Central memory CD8-positive, alpha-beta T cell (primary cell): ENCODE results near the gene EFS.
"Not testable (repeated sequence)": the region's sequence is repeated elsewhere in the genome, so short reads cannot be mapped to it uniquely, and the experiment has no call there.

ENCODE experiments used
- ATAC-seq: fragments of 150-1000 bp; cut with Tn5 transposase; replicated peaks from 2 replicates; pipeline ENCODE4 v1.10.0; 2022; ENCODE audit warnings: mild to moderate bottlenecking, moderate FRiP score, moderate number of reproducible peaks; ENCODE audit not compliant: poor library complexity, severe bottlenecking; ENCODE audit errors: extremely low read depth
- DNase-seq, 2 donors: peaks; one replicate each; pipeline ENCODE4 v3.0.0; 2021; ENCODE audit warnings: low spot score in 2 of 2
- H3K27ac Mint-ChIP-seq: one replicate; pipeline ENCODE4 v1.8.0; 2022; ENCODE audit warnings: low read depth, mild to moderate bottlenecking, moderate library complexity, mixed read lengths
- H3K27me3 Mint-ChIP-seq: one replicate; pipeline ENCODE4 v1.8.0; 2022; ENCODE audit warnings: mixed read lengths
- H3K36me3 Mint-ChIP-seq: one replicate; pipeline ENCODE4 v1.8.0; 2022; ENCODE audit warnings: mild to moderate bottlenecking, moderate library complexity, mixed read lengths; ENCODE audit not compliant: insufficient read depth
- H3K4me1 Mint-ChIP-seq: one replicate; pipeline ENCODE4 v1.8.0; 2022; ENCODE audit warnings: mixed read lengths
- H3K4me3 Mint-ChIP-seq: one replicate; pipeline ENCODE4 v1.8.0; 2022; ENCODE audit warnings: mild to moderate bottlenecking, moderate library complexity, mixed read lengths
- H3K9me3 Mint-ChIP-seq: one replicate; pipeline ENCODE4 v1.8.0; 2022; ENCODE audit warnings: mixed read lengths

Gene EFS

DNA sequence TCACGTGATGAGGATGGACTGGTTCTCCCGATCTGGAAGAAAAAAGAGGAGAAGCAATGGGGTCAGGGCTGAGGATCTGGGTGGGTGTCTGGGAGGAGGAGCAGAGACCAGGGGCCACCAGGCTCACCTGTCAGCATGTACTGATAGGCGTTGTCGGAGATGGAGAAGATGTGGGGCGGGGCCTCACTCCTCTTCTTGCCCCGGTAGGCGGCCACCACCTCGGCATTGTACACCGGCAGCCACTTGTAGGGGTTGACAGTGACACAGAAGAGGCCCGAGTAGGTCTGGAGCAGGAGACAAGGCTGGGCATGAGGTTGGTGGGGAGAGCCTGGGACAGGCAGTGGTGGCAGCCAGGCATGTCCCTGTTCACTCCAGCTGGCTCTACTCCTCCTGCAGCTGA lies 40.1 kb upstream of the EFS start:
- H3K9me3 Mint-ChIP-seq: no peaks in the 10 kb centered on the region
- H3K4me1 Mint-ChIP-seq: no peaks in the 10 kb centered on the region
- peaks cover 72% of the 10 kb centered on the region for H3K27me3 Mint-ChIP-seq
- peaks cover 2% of the 10 kb centered on the region for H3K36me3 Mint-ChIP-seq
- no peak overlapping the region for H3K4me3 Mint-ChIP-seq
- no peak for DNase-seq
- H3K27ac Mint-ChIP-seq: no peak overlapping the region
- ATAC-seq: no peak

DNA sequence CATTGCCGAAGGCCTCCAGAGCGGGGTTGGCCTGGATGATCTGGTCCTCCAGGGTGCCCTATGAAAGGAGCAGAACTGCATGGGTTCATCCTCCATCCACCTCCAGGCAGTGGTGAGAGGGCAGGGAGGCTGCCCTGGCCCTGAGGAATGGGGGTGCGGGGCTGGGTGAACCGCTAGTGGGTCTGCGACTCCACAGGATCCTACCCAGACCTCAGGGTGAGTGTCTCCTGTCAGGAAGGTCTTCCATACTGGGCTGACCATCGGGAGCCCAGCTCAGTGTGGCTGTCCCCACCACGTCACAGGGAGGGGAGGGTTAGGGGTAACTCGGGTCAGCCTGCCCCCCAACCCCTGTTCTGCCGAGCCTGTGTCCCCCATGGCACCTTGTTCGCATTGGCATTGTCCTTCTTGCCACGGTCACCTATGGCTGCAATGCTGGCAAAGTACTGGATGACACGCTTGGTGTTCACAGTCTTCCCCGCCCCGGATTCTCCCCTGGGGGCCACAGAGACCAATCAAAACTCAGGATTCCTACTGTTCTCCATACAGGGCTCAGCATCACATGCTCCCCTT lies 39.4 kb upstream of the EFS start:
- DNase-seq (no peak), ATAC-seq (no peak)
- Mint-ChIP-seq H3K4me1 (no peaks in the 10 kb centered on the region), H3K36me3 (peaks cover 2% of the 10 kb centered on the region), H3K4me3 (no peak overlapping the region), H3K27ac (no peak overlapping the region), H3K27me3 (peaks cover 67% of the 10 kb centered on the region), H3K9me3 (no peaks in the 10 kb centered on the region)

GRCh38 chr14:23403908-23404307 lies 38.9 kb upstream of the EFS start:
- ATAC-seq (no peak), DNase-seq (no peak)
- no peaks in the 10 kb centered on the region for H3K4me1 Mint-ChIP-seq

DNA sequence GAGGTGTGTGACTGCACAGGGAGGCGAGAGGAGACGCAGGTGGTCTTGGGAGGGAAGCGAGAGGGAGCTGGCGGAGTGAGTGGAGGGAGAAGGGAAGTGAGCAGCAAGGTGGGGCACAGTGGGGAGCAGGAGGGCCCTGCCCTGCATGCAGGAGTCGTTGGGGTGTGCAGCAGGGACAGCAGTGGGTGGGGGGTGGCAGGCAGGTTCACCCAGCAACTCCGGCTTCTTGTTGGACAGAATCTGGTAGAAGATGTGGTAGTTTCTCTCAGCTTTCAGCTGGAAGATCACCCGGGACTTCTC lies 38.1 kb upstream of the EFS start:
- ATAC-seq: no peak
- DNase-seq: no peak
- H3K36me3 Mint-ChIP-seq: peaks cover 2% of the 10 kb centered on the region
- no peaks in the 10 kb centered on the region for H3K4me1 Mint-ChIP-seq
- no peaks in the 10 kb centered on the region for H3K9me3 Mint-ChIP-seq
- H3K27ac Mint-ChIP-seq: no peak overlapping the region
- H3K27me3 Mint-ChIP-seq: peaks cover 59% of the 10 kb centered on the region
- H3K4me3 Mint-ChIP-seq: no peak overlapping the region

More at GRCh38 chr14:23403908-23404307, 38.9 kb upstream of the EFS start:
- no peaks in the 10 kb centered on the region for H3K9me3 Mint-ChIP-seq
- H3K27me3 Mint-ChIP-seq: peaks cover 62% of the 10 kb centered on the region
- H3K36me3 Mint-ChIP-seq: peaks cover 2% of the 10 kb centered on the region
- H3K27ac Mint-ChIP-seq: no peak overlapping the region
- H3K4me3 Mint-ChIP-seq: no peak overlapping the region

DNA sequence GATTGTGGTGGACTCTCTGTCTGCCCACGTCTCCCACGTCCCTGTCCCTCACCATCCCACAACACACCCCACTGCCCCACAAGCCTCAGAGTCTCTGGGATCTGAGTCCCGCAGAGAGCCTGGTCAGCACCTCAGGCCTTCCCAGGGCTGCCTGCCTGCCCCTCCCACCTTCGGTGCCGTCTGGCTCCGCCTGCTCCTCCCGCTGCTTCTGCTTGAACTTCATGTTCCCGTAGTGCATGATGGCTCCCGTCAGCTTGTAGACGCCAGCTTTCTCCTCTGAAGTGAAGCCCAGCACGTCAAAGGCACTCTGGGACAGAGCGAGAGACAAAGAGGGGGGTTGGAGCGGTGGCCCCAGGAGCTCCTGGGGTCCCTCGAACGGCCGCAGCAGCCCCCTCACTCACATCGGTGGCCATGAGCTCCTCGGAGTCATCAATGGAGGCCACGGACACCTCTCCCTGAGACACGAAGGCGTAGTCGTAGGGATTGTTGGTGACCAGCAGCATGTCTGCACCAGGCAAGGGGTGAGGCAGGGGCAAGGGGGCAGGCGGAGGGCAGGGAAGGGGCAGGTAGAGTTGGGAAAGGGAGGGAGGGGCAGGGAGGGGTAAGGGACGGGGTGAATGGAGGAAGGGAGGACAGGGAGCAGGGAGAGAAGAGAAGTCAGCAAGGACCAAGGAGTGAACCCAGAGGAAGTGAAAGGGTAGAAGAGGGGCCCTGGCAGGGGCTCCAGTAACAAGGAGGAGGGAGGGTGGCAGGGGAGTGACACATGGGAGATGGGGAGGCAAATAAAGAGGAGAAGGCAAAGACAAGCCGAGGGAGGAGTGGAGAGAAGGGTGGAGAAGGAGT lies 37.5 kb upstream of the EFS start:
- Mint-ChIP-seq H3K27ac (no peak overlapping the region), H3K27me3 (peaks cover 57% of the 10 kb centered on the region), H3K4me1 (no peaks in the 10 kb centered on the region), H3K9me3 (no peaks in the 10 kb centered on the region), H3K4me3 (no peak overlapping the region), H3K36me3 (peaks cover 2% of the 10 kb centered on the region)
- ATAC-seq (no peak), DNase-seq (no peak)

GRCh38 chr14:23401291-23401690 lies 36.3 kb upstream of the EFS start:
- Mint-ChIP-seq H3K9me3 (no peaks in the 10 kb centered on the region), H3K4me1 (no peaks in the 10 kb centered on the region), H3K27ac (no peak overlapping the region), H3K27me3 (peaks cover 45% of the 10 kb centered on the region), H3K36me3 (peaks cover 2% of the 10 kb centered on the region), H3K4me3 (no peak overlapping the region)
- no peak for ATAC-seq
- no peak for DNase-seq

DNA sequence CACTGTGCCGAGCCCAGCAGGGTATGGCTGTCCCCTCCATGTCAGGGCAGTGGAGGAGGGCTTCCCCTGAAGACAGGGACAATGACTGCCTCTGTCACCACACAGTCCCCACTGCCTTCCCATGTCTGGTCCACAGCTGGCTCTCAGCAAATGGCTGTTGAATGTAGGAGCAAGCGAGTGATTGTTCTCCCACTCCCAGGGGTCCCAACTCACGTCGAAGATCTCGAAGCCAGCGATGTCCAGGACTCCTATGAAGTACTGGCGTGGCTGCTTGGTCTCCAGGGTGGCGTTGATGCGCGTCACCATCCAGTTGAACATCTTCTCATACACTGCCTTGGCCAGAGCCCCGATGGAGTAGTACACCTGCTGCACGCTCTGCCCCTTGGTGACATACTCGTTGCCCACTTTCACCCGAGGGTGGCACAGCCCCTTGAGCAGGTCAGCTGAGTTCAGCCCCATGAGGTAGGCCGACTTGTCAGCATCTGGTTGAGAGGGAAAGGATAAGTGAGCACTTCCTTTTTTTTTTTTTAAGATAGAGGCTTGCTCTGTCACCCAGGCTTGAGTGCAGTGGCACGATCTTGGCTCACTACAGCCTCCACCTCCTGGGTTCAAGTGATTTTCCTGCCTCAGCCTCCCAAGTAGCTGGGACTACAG lies 35.7 kb upstream of the EFS start:
- H3K4me1 Mint-ChIP-seq, ATAC-seq, DNase-seq, H3K36me3 Mint-ChIP-seq, H3K9me3 Mint-ChIP-seq, H3K4me3 Mint-ChIP-seq, H3K27ac Mint-ChIP-seq: not testable (repeated sequence)
- H3K27me3 Mint-ChIP-seq: peaks cover 38% of the 10 kb centered on the region

- Mint-ChIP-seq H3K4me1 (no peaks in the 10 kb centered on the region), H3K36me3 (no peaks in the 10 kb centered on the region), H3K27ac (no peak overlapping the region), H3K4me3 (no peak overlapping the region), H3K27me3 (peaks cover 42% of the 10 kb centered on the region), H3K9me3 (no peaks in the 10 kb centered on the region)
- ATAC-seq (no peak), DNase-seq (no peak)
Measured at GRCh38 chr14:23399591-23399990, 34.6 kb upstream of the EFS start.

- H3K27me3 Mint-ChIP-seq: peaks cover 42% of the 10 kb centered on the region
- no peak overlapping the region for H3K4me3 Mint-ChIP-seq
- DNase-seq (no peak), ATAC-seq (no peak)
- no peaks in the 10 kb centered on the region for H3K9me3 Mint-ChIP-seq
- no peaks in the 10 kb centered on the region for H3K4me1 Mint-ChIP-seq
- H3K36me3 Mint-ChIP-seq: no peaks in the 10 kb centered on the region
- H3K27ac Mint-ChIP-seq: no peak overlapping the region
Measured at GRCh38 chr14:23399136-23399535, 34.2 kb upstream of the EFS start.

DNA sequence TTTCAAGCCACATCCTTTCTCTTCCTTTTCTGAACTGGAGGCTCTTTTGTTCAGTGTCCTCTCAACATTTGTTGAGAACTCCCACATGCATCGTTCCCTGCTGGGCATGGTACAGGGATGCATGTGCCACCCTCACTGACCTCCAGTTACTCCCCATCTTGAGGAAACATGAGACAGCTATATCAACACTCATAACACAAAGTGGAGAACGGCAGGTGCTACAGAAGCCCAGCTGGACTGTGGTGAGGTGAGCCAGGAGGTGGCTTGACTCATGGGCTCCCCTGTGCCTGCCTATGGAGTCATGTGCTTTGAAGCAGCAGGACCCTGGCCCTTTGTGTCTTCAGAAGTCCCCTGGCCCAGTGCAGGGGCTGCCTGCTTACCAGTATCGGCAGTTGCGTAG lies 33.4 kb upstream of the EFS start:
- no peaks in the 10 kb centered on the region for H3K9me3 Mint-ChIP-seq
- no peaks in the 10 kb centered on the region for H3K4me1 Mint-ChIP-seq
- H3K27me3 Mint-ChIP-seq: peaks cover 35% of the 10 kb centered on the region
- no peak overlapping the region for H3K4me3 Mint-ChIP-seq
- DNase-seq (no peak), ATAC-seq (no peak)
- no peaks in the 10 kb centered on the region for H3K36me3 Mint-ChIP-seq
- H3K27ac Mint-ChIP-seq: no peak overlapping the region

GRCh38 chr14:23396781-23397407 lies 31.9 kb upstream of the EFS start:
- Mint-ChIP-seq H3K27me3 (peaks cover 20% of the 10 kb centered on the region), H3K27ac (no peak overlapping the region), H3K36me3 (peaks cover 3% of the 10 kb centered on the region), H3K9me3 (no peaks in the 10 kb centered on the region), H3K4me3 (no peak overlapping the region), H3K4me1 (no peaks in the 10 kb centered on the region)
- DNase-seq (no peak), ATAC-seq (no peak)

- H3K36me3 Mint-ChIP-seq: peaks cover 3% of the 10 kb centered on the region
- no peaks in the 10 kb centered on the region for H3K9me3 Mint-ChIP-seq
- ATAC-seq (no peak), DNase-seq (no peak)
- H3K4me1 Mint-ChIP-seq: no peaks in the 10 kb centered on the region
- no peak overlapping the region for H3K4me3 Mint-ChIP-seq
- no peak overlapping the region for H3K27ac Mint-ChIP-seq
- peaks cover 19% of the 10 kb centered on the region for H3K27me3 Mint-ChIP-seq
Measured at GRCh38 chr14:23396126-23396525, 31.2 kb upstream of the EFS start.

GRCh38 chr14:23392613-23393012 lies 27.6 kb upstream of the EFS start:
- Mint-ChIP-seq H3K4me3 (no peak overlapping the region), H3K9me3 (no peaks in the 10 kb centered on the region), H3K36me3 (peaks cover 3% of the 10 kb centered on the region), H3K27me3 (peaks cover 45% of the 10 kb centered on the region), H3K27ac (no peak overlapping the region), H3K4me1 (no peaks in the 10 kb centered on the region)
- DNase-seq: no peak
- ATAC-seq: no peak
